ENCODE data around the gene IL1RAP.
"Not testable (repeated sequence)": the region's sequence is repeated elsewhere in the genome, so short reads cannot be mapped to it uniquely, and the experiment has no call there.

Gene IL1RAP

DNA sequence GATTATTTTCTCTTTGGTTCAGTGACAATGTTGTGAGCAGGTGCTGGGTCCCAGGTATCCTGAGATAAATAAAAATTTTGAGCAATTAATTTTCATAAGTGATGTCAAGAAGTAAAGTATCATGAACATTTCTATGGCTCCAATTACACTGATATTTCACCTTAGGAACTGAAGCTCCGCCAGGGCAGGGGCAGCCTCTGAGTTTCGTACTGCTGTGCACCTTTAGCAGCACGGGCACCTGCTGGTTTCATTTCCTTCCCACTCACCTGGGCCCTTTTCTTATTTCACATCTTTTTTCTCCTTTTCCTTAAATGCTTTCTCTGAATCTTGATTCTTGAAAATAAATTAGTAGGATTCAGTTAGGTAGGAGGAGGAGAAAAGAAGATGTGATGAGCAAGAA is 1.2 kb upstream of the IL1RAP start:
- DNase-seq (ENCODE audit: low read depth in 2 of 2), result no peak

DNA sequence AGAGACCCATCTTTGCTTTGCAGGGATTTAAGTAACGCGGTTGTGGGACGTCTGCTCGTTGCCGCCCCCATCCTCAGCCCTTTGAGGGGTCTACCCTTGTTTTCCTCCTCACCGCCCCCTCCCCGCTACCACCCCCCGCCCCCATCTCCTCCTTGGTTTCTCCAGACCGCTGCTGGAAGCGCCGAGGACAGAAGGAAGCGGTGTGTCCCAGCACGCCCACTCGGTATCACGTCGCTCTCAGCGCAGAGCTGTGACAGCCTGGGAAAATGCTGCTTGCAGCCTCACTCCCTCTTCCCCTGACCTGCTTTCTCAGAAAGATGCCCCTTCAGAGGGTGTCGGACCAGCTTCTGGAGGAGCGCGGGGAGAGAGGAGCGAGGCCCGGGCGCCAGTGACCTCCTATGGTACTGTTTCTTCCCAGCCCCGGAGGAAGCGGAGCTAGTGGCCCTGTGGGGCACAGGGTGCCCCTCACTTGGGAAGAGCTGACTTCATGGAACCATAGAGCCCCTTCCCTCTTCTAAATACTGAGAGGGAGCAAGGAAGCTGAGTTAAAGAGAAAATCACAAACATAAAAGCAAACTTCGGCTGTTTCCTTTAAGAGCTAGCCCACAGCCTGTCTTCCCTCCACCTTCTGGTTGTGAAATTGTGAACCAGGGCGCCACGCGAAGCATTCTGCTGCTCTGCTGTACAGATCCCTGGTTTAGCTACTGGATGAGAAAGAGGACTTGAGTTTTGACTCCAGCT is 698 bp downstream of the IL1RAP start:
- peak; percentile 2 to 10 for DNase-seq (ENCODE audit: low read depth in 2 of 2)

DNA sequence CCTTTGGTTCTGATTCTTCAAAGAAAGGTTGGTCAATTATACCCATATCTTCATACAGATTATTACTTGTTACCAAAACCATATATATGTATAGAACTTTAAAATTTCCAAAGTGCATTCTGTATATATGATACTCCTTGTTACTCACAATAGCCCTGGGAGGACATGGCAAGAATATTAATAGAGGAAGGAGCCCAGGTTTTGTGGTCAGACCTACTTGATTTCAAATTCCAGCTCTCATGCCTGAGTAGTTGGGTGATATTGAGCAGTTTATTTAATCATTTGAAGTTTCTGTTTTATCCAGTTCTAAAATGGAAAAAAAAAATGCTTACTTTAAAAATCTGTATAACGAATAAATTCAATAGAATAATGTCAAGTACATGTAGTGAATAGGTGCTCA is 2.5 kb downstream of the IL1RAP start:
- DNase-seq (ENCODE audit: low read depth in 2 of 2), result no peak

DNA sequence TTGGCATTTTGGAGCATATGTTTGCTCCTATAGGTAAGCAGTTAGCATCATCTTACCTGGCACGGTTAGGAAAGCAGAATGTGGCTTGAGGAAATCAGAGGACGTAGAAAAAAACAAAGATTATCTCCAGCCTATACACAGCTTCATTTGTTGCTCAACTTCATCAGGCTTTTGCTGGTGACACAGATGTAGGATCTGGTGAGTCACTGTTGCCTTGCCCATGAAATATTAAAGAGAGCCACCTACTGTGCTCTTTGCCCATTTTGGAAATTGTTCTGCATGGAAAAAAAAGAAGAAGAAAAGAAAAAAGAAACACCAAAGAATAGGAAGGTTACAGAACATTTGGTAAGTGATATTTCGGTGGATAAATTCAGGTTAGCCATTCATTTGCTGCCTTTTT is 3.8 kb downstream of the IL1RAP start:
- DNase-seq (ENCODE audit: low read depth in 2 of 2), result no peak

DNA sequence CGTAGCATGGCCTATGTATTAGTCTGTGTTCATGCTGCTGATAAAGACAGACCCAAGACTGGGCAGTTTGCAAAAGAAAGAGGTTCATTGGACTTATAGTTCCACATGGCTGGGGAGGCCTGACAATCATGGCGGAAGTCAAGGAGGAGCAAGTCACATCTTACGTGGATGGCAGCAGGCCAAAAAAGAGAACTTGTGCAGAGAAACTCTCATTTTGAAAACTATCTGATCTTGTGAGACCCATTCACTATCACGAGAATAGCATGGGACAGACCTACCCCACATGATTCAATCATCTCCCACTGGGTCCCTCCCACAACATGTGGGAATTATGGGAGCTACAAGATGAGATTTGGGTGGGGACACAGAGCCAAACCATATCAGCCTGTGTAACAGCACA is 4.6 kb downstream of the IL1RAP start:
- DNase-seq (ENCODE audit: low read depth in 2 of 2), result not testable (repeated sequence)

DNA sequence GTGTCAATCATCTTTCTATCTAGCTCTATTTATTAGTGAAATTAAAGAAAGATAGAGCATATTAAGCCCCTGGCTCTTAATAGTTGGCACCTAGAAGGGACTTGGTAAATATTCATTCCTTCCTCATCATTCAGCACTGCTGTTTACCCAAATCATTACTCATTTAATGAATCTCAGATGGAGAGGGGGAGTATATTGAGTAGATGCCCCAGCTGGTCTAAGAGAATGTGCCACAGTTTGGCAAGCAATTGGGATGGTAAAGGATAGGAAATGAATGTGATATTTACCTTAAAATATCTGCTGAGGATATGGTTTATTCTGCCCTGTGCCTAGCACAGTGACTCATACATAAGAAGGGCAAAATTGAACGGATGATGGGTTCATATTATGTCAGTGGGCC is 6.0 kb downstream of the IL1RAP start:
- no peak for DNase-seq (ENCODE audit: low read depth in 2 of 2)

DNA sequence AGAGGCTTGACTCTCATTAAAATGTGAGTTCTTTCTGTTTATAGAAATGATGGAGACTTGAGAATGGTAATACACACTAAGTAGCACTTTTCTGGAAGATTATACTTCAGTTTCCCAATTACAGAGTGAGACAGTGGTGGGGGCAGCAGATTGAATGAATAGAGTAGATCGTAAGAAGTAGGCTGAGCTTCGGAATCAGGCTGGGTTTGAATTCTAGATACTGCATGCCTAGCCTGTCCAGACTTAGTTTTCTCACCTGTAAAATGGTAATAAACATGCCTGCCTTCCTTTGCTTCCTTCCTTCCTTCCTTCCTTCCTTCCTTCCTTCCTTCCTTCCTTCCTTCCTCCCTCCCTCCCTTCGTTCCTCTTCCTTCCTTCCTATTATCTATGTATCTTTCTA is 8.1 kb downstream of the IL1RAP start:
- DNase-seq (ENCODE audit: low read depth in 2 of 2), result no peak

DNA sequence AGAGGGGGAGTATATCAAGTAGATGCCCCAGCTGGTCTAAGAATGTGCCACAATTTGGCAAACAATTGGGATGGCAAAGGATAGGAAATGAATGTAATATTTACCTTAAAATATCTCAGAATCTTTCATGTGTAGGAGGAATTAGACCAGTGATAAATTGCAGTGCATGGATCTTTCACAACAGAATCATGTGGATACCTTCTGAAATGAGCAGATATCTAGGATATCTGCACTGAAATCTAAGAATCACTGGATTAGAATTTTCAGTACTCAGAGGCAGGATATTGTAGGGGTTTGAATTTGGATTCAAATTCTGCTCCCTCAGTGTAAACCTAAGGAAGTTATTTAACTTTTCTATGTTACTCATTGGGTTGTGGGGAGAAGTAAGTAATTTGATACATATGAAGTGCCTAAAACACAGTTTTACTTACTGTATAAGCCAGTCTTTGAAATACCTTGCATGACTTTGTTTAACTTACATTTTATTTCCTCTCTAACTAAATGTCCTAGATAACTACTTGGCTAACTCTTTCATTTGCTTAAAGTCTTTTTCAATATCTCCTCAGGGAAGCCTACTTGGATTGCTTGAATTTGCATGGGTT is 8.8 kb downstream of the IL1RAP start:
- DNase-seq (ENCODE audit: low read depth in 2 of 2), result no peak

DNA sequence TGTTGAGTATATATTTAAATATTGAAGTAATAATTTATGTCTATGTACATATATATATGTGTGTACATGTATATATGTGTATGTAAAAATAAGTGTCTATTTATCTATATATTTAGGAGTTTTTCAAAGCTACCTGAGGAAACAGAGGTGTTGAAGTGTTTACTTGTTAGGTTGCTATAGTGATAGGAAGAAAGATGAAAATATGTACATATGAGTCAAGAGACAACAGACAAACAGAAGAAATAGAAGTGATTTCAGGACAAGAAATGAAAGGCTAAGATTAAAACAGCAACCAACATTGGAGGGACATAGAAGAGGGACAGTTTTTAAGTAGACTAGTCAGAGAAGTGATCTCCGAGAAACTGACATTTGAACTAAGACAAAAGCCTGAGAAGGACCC is 11.1 kb downstream of the IL1RAP start:
- no peak for DNase-seq (ENCODE audit: low read depth in 2 of 2)

DNA sequence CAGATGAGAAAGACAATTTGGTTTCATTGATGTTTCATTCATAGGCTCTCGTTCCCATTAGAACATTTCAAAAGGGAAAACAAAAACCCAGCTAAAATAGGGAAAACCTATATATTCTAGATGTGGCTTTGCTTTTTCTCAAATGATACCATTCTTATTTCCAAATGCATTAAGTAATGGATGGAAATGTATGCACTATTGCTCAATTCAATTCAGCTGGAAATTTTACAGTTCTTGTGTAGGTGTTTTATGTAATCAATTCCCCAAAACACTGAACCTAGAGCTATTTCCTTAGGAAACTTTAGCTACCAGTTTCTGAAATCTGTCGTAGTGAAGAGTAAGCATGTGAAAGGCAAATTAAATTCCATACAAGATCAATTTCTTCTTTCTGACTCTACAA is 11.7 kb downstream of the IL1RAP start:
- DNase-seq (ENCODE audit: low read depth in 2 of 2), result no peak

DNA sequence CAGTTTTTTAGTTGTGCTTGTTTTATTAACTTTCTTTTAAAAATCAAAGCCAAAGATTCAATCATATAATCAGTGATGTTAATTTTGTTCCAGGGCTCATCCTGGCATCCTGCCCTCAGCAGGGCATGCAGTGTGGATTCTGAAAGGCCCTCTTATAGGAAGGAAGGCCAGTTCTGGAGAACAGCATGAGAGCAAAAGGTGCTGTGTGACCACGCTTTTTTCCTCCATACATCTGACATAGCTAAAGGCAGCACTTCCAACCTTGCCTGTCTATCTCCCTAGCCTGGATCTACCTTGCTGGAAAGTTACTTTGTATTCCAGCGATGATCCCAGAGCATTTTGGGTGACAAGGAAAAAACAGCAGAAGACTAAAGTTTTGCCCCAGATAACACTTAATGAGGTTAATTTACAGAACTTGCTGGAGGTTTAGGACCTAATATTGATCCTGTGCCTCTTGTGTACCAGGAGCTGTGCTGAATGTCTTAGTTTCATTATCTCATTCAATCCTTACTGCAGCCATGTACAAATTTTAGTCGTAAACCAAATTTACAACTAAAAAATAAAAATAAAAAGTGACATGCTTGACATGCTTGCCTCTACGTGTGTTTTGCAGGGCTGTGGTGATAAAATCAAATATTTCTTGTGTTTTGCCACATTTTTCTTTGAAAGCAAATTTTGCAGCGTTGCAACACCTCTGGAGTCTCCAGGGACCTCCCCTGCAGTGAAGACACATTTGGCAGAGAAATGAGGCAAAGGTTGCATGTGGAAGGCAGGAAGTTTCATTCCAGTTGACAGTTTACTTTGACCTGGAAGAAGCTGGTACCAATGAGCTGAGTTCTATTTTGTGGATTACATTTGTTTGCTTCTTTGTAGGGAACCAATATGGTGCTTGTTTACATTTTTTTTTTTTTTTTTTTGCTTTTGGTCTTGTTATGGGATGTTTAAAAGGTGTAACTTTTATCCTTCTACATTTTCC is 13.2 kb downstream of the IL1RAP start:
- DNase-seq (ENCODE audit: low read depth in 2 of 2), result no peak

DNA sequence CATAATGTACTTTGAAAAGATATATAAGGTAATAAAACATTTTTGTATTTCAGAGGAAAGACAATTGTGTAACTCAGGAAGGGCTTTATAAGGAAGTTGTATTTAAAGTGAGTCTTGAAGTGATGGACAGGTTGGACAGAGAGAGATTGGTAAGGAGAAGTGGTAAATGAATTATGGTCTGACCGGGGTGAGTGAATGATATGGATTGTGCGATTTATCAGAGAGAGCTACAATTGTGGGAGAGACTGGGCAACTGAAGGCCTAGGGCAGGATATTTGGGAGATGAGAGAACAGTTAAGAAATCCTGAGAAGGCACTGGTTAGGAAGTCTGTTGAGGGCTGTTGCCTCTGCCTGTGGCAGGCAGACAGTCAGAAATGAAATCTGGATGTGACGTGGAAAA is 14.8 kb downstream of the IL1RAP start:
- no peak for DNase-seq (ENCODE audit: low read depth in 2 of 2)

DNA sequence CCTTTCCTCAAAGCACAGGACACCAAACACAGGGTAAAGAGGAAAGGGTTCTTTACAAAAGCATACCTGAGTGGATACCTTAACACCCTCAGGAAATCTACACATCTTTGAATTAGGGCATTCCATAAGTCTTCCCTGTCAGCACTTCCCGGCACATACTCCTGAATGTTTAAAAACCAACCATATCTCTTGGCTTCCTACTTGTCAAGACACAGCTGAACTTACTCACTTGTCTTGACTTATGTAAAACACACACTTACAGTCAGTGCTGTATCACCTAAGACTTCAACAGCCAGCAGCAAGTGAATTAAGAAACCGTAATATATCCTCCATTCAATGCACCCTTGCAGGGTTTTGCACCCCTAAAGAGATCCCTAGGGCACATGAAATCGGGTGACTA is 17.5 kb downstream of the IL1RAP start:
- no peak for DNase-seq (ENCODE audit: low read depth in 2 of 2)

DNA sequence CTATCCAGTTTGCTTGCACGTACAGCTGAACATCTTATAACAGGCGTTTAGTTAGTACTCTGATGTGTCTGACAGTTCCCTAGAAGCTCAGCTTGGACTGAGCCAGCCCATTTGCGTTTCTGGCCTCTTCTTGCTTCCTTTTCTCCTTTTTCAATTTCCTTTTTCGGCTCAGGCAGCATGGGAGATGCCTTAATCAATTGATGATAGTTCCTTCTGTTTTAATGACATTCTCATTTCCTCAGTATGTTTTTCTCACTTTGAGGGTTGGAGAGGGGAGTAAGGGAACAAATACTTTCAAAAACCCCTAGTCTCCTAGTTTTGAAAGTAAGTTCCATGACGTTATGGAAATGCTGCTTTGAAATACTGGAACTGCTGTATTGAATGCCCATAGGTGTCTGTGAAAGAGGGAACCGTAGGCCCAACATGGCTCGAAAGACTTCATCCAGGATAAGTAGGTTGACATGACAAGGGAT is 18.9 kb downstream of the IL1RAP start:
- DNase-seq (ENCODE audit: low read depth in 2 of 2), result no peak

DNA sequence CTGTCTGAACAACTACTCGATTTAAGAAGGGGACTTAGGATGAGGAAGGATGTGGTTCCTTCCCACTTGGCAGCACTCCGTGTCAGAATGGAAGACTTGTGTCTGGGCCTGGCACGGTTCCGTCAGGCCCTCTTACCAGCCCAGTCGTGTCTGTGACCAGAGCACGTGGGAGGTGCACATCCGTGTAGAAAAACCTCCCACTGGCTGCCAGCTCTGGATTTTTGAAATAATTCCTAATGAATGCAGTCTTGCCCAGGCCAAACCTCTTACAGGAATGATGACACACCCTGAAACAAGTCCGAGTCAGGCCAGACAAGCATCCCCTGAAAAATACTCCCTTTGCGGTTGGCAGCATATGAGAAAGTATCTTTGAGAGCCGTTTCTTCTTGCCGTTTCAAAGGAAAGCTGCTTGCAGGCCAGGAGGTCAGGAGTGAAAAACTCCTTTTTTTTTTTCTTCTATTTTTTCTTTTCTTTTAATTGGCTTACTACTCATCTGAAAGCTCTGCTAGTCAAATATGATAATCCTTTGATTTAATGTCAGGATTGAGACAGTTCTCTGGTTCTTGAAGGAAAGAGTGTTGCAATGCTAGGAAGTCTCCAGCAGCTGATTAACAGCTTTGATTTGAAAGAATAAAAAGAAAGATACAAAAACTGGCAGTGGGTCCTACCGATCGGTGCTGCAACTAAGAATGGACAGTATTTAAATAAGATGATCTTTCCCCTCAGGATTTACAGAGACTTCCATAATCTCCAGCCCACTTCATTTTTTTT is 19.8 kb downstream of the IL1RAP start:
- DNase-seq (ENCODE audit: low read depth in 2 of 2), result no peak

DNA sequence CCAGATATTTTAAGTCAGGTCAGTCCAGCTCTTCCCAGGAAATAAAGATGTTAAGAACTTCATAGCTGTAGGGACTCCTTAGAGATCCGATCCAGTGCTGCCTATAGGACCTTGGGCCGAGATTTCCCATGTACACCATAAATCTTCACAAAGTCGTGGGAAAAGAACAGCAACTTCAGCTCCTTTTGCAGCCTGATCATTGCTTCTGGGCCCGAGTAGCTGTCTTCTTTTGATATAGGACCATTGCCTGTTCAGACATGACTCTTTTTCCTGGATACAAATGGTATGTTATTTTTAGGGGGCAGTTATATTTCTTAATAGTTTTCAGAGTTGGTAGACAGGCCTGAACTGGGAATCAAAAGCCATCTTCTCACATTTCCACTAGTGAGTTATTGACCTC is 20.5 kb downstream of the IL1RAP start:
- no peak for DNase-seq (ENCODE audit: low read depth in 2 of 2)

DNA sequence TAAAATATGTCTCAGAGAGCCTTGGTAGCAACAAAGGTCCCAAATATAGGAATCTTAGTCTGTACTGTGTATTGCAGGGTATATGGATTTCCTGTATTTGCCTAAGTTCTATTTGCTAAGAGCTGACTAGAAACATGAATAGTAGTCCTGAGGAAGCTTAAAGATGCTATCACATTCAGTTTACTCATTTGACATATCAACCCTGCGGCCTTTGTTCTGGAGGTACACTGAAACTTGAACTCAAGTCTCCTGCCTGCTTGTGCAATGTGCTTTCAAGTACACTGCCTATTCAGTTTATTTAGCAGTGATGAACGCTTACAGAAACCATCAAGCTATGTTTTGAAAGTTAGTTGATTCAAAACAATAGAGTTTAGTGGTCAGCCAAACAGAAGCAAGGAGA is 21.1 kb downstream of the IL1RAP start:
- DNase-seq (ENCODE audit: low read depth in 2 of 2), result no peak

DNA sequence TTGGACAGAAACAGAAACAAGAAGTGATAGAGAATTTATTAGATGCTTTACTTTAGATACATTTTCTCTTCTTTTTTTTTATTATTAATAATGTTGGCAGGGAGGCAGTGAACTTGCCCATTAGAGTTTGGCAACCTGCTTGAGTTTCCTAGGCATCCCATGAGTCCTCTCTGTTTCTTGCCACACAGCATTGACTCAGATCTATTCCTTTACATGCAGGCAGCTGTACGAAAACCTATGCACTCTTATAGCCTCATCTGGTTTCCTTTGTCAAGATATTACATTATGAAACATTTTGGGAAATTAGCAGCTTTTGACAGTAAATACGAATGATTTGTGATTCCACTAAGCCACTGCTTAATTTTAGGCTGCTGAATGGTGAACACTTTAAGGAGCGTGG is 23.3 kb downstream of the IL1RAP start:
- DNase-seq (ENCODE audit: low read depth in 2 of 2), result no peak

DNA sequence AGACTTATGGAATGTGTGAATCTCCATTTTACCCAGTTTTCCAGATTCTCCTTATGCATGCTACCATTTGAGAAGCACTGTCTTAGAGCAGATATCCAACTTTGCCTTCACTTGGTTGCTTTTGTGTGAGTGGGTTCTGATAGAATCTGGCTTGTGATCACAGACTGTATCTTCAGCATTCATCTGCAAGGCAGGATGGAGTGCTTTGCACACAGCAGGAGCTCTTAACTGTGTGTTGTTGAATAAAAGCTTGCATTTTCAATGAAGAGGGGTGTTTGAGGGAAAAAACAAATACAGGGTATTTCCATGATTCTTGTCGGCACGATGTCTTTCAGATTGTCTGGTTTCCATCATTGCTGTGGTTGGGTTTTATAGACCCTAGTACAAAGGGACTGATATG is 24.4 kb downstream of the IL1RAP start:
- no peak for DNase-seq (ENCODE audit: low read depth in 2 of 2)

DNA sequence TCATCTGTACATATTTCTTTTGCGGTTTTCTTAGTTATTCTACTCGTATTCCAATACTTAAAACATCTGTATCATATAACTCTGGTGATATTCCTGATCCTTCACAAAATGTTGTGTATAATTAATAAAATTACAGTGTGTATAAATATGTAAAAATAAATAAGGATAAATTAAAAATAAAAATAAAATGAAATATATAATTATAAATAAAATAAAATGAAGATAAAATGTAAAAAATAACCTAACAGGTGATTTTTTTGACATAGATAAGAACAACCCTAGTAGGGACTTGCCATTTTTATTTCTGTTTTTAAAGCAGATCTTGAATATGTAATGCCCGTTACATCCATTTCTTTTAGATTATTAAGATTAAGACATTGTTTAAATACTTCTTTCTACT is 25.6 kb downstream of the IL1RAP start:
- no peak for DNase-seq (ENCODE audit: low read depth in 2 of 2)

DNA sequence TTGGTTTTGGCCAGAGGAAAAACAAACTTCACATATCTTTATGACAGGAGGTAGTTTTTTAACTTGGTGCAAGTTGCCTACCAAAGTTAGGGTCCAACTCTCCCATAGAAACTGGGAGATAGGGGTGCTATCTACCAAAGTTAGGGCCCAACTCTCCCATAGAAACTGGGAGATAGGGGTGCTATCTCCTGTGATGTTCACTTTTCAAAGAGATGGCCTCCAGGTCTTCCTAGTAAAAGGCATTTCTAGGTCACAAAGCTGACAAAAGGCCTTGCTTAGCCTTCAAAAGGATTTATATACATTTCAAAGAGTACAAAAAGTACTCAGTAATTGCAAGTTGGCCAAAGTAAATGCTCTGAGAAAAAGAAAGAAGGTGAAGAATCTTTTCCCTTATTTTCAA is 27.1 kb downstream of the IL1RAP start:
- no peak for DNase-seq (ENCODE audit: low read depth in 2 of 2)

DNA sequence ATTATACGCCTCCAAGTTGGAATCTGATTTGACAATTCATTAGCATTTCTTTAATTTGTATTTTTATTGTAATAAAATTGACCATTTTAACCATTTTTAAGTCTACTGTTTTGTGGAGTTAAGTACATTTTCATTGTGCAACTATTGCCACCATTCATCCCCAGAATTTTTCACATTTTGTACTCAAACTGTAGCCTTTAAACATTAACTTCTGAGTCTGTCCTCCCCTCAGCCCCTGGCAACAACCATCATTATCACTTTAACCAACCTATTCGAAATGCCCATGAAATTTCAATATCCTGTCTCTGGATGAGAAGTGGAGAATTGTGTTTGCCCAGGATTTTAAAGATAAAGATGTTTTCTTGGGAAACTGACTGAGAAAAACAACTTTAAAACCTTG is 27.7 kb downstream of the IL1RAP start:
- DNase-seq (ENCODE audit: low read depth in 2 of 2), result no peak
